SU-DHL-6 (cell line): ENCODE data around the gene PRDM16.

Source experiments
- H2AFZ ChIP-seq: fragments of 200-600 bp; sonication (generic); 2 replicates; pipeline ENCODE4 v1.6.1; 2014; ENCODE audit warnings: low read depth, mild to moderate bottlenecking, moderate library complexity, mixed read lengths, antibody characterized with exemption, low read length; ENCODE audit not compliant: severe bottlenecking
- H3F3A ChIP-seq: fragments of 200-600 bp; shearing (Covaris generic); 2 replicates; pipeline ENCODE4 v1.6.0; 2016; ENCODE audit warnings: antibody characterized with exemption, mild to moderate bottlenecking; ENCODE audit not compliant: insufficient read depth
- H3K27ac ChIP-seq: fragments of 200-600 bp; sonication (generic); 2 replicates; pipeline ENCODE4 v1.5.1; 2016; ENCODE audit warnings: low read depth, mild to moderate bottlenecking, low read length, moderate library complexity, mixed read lengths
- H3K27me3 ChIP-seq: fragments of 200-600 bp; sonication (generic), shearing (Covaris generic); 2 replicates; pipeline ENCODE4 v1.6.0; 2014; ENCODE audit warnings: mild to moderate bottlenecking, low read length
- H3K36me3 ChIP-seq: fragments of 200-600 bp; sonication (generic); 2 replicates; pipeline ENCODE4 v1.6.1; 2014; ENCODE audit warnings: mild to moderate bottlenecking, low read length, mixed read lengths
- H3K4me2 ChIP-seq: fragments of 300-600, 200-600 bp; shearing (Covaris generic), sonication (generic); 2 replicates; pipeline ENCODE4 v1.6.0; 2014; ENCODE audit warnings: low read length, low read depth, mild to moderate bottlenecking; ENCODE audit not compliant: poor library complexity, severe bottlenecking
- H3K4me3 ChIP-seq: fragments of 200-600 bp; sonication (generic); 2 replicates; pipeline ENCODE4 v1.5.1; 2014; ENCODE audit warnings: antibody characterized with exemption, low read length, mild to moderate bottlenecking, mixed read lengths; ENCODE audit not compliant: insufficient read depth, poor library complexity, severe bottlenecking
- H3K79me2 ChIP-seq: fragments of 200-600 bp; sonication (generic); 2 replicates; pipeline ENCODE4 v1.6.1; 2014; ENCODE audit warnings: mild to moderate bottlenecking, low read length, moderate library complexity; ENCODE audit not compliant: insufficient read depth
- H3K9ac ChIP-seq: fragments of 200-600 bp; sonication (generic); 2 replicates; pipeline ENCODE4 v1.7.0; 2014; ENCODE audit warnings: mild to moderate bottlenecking, low read length
- H3K9me2 ChIP-seq: fragments of 200-600 bp; sonication (generic); replicated peaks from 2 replicates; pipeline ENCODE4 v1.6.1; 2014; ENCODE audit warnings: low read length; ENCODE audit not compliant: insufficient read depth
- H3K9me3 ChIP-seq: fragments of 200-600 bp; sonication (generic); 2 replicates; pipeline ENCODE4 v1.6.1; 2014; ENCODE audit warnings: low read length, mixed read lengths; ENCODE audit not compliant: insufficient read depth
- H4K20me1 ChIP-seq: fragments of 200-600 bp; sonication (generic); 2 replicates; pipeline ENCODE4 v1.6.1; 2014; ENCODE audit warnings: low read depth, mild to moderate bottlenecking, antibody characterized with exemption, low read length, moderate library complexity, mixed read lengths
- EZH2phosphoT487 ChIP-seq: fragments of 200-600 bp; sonication (generic), shearing (Covaris generic); conservative IDR thresholded peaks from 2 replicates; pipeline ENCODE4 v1.6.1; 2018; ENCODE audit warnings: mild to moderate bottlenecking, antibody characterized with exemption, low read length, moderate library complexity, mixed read lengths
- TF ChIP-seq, protein P1 (sequence below): fragments of 200-600 bp; sonication (generic); IDR thresholded peaks from one replicate; pipeline ENCODE4 v1.5.1; 2017; ENCODE audit warnings: antibody characterized with exemption, mild to moderate bottlenecking, low read length, moderate library complexity; ENCODE audit not compliant: insufficient read depth, poor library complexity, severe bottlenecking

Gene PRDM16

DNA sequence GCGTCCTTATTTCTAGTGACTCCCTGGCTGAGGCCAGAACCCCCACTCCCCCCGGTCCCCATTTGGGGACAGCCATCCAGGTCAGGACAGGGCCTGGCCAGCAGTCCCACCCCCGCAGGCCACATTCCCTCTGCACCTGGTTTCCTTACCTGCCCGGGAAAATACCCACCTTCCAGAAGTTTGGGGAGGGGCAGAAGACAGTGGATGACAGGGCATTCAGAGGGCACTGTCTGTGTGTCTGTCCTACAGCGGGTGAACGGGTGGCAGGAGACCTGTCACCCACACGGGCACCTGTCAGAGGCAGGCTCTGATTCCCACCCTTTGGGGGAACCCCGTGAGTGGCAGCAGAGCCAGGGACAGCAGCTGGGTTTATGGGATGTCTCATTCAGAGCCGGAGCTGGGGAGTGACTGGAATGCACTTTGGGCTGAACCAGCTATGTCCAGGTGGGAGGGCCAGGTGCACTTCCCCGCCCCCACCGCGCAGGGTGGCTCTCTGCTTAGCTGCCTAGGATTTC, 387.5 kb downstream of the PRDM16 start:
- TF ChIP-seq, protein P1, sequence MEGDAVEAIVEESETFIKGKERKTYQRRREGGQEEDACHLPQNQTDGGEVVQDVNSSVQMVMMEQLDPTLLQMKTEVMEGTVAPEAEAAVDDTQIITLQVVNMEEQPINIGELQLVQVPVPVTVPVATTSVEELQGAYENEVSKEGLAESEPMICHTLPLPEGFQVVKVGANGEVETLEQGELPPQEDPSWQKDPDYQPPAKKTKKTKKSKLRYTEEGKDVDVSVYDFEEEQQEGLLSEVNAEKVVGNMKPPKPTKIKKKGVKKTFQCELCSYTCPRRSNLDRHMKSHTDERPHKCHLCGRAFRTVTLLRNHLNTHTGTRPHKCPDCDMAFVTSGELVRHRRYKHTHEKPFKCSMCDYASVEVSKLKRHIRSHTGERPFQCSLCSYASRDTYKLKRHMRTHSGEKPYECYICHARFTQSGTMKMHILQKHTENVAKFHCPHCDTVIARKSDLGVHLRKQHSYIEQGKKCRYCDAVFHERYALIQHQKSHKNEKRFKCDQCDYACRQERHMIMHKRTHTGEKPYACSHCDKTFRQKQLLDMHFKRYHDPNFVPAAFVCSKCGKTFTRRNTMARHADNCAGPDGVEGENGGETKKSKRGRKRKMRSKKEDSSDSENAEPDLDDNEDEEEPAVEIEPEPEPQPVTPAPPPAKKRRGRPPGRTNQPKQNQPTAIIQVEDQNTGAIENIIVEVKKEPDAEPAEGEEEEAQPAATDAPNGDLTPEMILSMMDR: no peak
- TF ChIP-seq EZH2phosphoT487: no peak
- H3K27me3 ChIP-seq: no peaks in the 10 kb centered on the region
- H2AFZ ChIP-seq: no peak overlapping the region
- H3K9ac ChIP-seq: no peak overlapping the region
- no peaks in the 10 kb centered on the region for H4K20me1 ChIP-seq
- H3F3A ChIP-seq: no peaks in the 10 kb centered on the region
- no peaks in the 10 kb centered on the region for H3K9me2 ChIP-seq
- no peaks in the 10 kb centered on the region for H3K36me3 ChIP-seq
- no peak overlapping the region for H3K4me3 ChIP-seq
- H3K27ac ChIP-seq: no peak overlapping the region
- no peaks in the 10 kb centered on the region for H3K9me3 ChIP-seq
- no peak overlapping the region for H3K4me2 ChIP-seq
- no peaks in the 10 kb centered on the region for H3K79me2 ChIP-seq

DNA sequence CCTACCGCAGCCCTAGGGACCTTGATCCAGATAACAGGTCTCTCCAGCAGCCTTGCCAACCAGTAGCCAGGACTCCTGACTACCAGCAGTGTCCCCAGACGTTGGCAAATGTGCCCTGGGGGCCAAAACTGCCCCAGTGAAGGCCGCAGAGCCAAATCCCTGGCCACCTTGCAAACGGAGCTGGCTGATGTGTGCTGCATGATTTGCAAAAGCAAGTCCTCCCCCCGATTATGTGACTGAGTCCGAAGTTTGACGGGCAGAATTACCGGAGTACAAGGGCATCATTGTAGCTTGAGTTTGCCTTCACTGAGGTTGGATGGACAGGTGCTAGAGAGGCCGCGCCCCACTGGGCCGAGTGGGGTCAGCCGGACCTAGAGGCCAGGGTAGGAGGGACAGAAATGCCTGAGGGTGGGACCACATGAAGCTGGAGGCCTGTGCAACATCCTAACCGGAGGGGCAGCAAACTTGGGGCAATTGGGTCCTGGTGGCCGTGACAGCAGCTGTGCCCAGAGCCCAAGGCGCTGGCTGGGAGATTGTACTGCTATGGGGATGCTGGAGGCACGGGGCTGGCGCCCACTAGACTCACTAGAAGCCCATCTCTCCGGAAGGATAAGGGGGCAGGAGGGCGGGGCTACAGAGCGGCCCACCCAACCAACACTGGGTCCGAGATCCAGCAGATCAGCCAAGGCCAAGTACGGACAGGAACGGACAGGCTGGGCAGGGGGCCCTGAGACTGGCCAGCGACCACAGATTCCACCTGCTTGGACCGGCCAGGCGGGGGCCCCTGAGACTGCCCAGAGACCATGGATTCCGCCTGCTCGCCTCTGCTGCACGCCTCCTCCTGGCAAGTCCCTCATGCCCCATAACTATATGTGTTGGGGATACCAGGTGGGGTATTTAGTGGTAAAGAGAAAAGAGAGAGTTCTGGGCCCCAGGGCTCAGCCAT, 388.2 kb downstream of the PRDM16 start:
- H3K27me3 ChIP-seq: no peaks in the 10 kb centered on the region
- H3K9me2 ChIP-seq: no peaks in the 10 kb centered on the region
- H3K9ac ChIP-seq: no peak overlapping the region
- no peak for TF ChIP-seq EZH2phosphoT487
- TF ChIP-seq, protein P1: no peak
- no peak overlapping the region for H2AFZ ChIP-seq
- no peaks in the 10 kb centered on the region for H3K36me3 ChIP-seq
- no peaks in the 10 kb centered on the region for H3F3A ChIP-seq
- H3K79me2 ChIP-seq: no peaks in the 10 kb centered on the region
- no peak overlapping the region for H3K27ac ChIP-seq
- H3K9me3 ChIP-seq: no peaks in the 10 kb centered on the region
- H4K20me1 ChIP-seq: no peaks in the 10 kb centered on the region
- no peak overlapping the region for H3K4me3 ChIP-seq
- H3K4me2 ChIP-seq: no peak overlapping the region

DNA sequence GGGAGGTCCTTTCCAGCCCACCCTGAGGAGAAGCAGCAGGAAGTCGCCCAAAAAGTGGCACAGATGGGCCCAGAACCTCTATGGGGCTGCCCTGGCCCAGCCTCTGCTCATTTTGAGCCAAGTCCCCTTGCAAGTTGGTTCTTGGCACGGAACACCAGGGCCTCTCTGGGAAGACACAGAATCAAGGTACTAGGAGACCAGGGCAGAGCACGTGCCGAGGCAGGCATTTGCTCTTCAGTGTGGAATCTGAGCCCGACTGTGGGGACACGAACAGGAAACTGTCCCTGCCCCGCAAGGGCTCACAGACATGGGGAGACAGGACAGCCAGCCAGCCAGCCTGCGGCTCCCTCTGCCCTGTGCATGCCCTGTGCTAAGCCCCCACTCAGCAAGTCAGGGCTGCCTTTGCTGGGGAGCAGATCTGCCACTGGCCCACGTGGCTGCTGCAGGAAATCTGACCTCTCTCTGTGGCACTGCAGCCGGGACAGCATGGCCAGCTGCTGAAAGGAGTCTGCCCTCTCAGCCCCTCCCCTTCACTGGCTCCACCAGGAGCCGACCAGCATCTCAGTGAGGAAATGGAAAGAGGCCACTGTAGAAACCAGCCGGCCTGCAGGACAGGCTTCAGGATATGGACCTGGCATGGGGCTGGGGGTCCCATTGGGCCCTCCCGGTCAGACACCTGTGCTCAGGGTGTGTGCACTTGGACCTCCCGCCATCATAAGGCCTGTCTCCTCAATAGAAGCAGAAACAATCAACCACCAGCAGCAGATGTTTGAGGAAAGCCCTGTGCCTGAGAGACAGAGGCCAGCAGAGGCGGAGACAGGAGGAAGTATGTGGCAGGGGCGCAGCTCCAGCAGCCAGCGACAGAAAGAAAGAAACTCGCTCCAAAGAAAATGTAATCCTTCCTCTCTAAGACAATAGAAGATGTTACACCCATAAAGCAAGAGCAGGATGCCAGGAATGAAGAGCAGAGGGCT, 389.2 kb downstream of the PRDM16 start:
- Histone ChIP-seq H4K20me1 (no peaks in the 10 kb centered on the region), H3K9me3 (no peaks in the 10 kb centered on the region), H3K4me3 (no peak overlapping the region), H3K36me3 (no peaks in the 10 kb centered on the region), H3F3A (no peaks in the 10 kb centered on the region), H3K4me2 (no peak overlapping the region), H2AFZ (no peak overlapping the region), H3K9me2 (no peaks in the 10 kb centered on the region), H3K9ac (no peak overlapping the region), H3K27me3 (no peaks in the 10 kb centered on the region), H3K27ac (no peak overlapping the region), H3K79me2 (no peaks in the 10 kb centered on the region)
- TF ChIP-seq, protein P1: no peak
- no peak for TF ChIP-seq EZH2phosphoT487
